ENCODE measurements around the gene PAQR8.

- TF ChIP-seq ZBTB33 (IDR thresholded peaks at IDR 0.05): no peak
- no peak for TF ChIP-seq CTCF (IDR thresholded peaks at IDR 0.05; ENCODE audit: low read depth, low read length, missing input control)
- TF ChIP-seq MAX (IDR thresholded peaks at IDR 0.05): no peak
- TF ChIP-seq RXRA (IDR thresholded peaks at IDR 0.05): no peak
- TF ChIP-seq REST (IDR thresholded peaks at IDR 0.05): no peak
- TF ChIP-seq ATF3 (IDR thresholded peaks at IDR 0.05): no peak
- no peak for TF ChIP-seq RAD21 (IDR thresholded peaks at IDR 0.05)
- no peak for TF ChIP-seq JUND (IDR thresholded peaks at IDR 0.05)
These were observed 33.2 kb upstream of the PAQR8 start for GRCh38 chr6:52328729-52329128.

Data from liver (tissue), 3 donors.